H1 (cell line): ENCODE results near the gene RING1. TPM values are rescaled to one million over a fixed set of nuclear protein-coding genes. Genes with fewer than 3 reads are reported as not detected.

ENCODE experiments used
- CTCF ChIA-PET: fragments of 300-600 bp; sonication (Branson Sonifier 250); formaldehyde crosslinking; loops from one replicate; lab custom pipeline; 2021; ENCODE audit not compliant: partially characterized antibody; lab: Charles Lee
- POLR2A ChIA-PET: fragments of 300-600 bp; sonication (Branson Sonifier 250); formaldehyde crosslinking; loops from one replicate; lab custom pipeline; 2021; ENCODE audit warnings: inconsistent platforms; ENCODE audit not compliant: partially characterized antibody; lab: Charles Lee
- DNase-seq, 2 experiments: peaks; one replicate each; pipeline versions ENCODE4 v3.0.0 to v3.0.0-alpha.2; 2010 to 2022; ENCODE audit warnings: low spot score in 2 of 2, low read depth in 1 of 2, mixed read lengths in 1 of 2
- FAIRE-seq: peaks from 2 replicates; lab custom pipeline; 2011; peaks lifted over from hg19 to GRCh38; lab: Jason Lieb, UNC
- H2AFZ ChIP-seq: 2 replicates; pipeline ENCODE4 v1.8.1; 2012; ENCODE audit warnings: low read length, inconsistent platforms
- H2AK5ac ChIP-seq: 2 replicates; pipeline ENCODE4 v1.6.1; 2013; ENCODE audit warnings: low read depth, low read length
- H2BK120ac ChIP-seq: replicated peaks from 2 replicates; pipeline ENCODE3; 2013; ENCODE audit warnings: low read depth, low read length, inconsistent platforms
- H2BK12ac ChIP-seq: 2 replicates; pipeline ENCODE4 v1.6.1; 2013; ENCODE audit warnings: low read depth, low read length
- H2BK15ac ChIP-seq: 2 replicates; pipeline ENCODE4 v1.6.1; 2013; ENCODE audit warnings: low read length
- H2BK20ac ChIP-seq: 2 replicates; pipeline ENCODE4 v1.6.1; 2013; ENCODE audit warnings: low read length
- H2BK5ac ChIP-seq: 2 replicates; pipeline ENCODE4 v1.6.1; 2013; ENCODE audit warnings: low read depth, low read length
- H3K14ac ChIP-seq: 2 replicates; pipeline ENCODE4 v1.6.1; 2013; ENCODE audit warnings: inconsistent platforms; ENCODE audit not compliant: insufficient read length
- H3K18ac ChIP-seq: 2 replicates; pipeline ENCODE4 v1.6.1; 2013; ENCODE audit warnings: low read length; ENCODE audit errors: extremely low read depth
- H3K23ac ChIP-seq: 2 replicates; pipeline ENCODE4 v1.6.1; 2013; ENCODE audit warnings: inconsistent platforms; ENCODE audit not compliant: insufficient read length
- H3K23me2 ChIP-seq: 2 replicates; pipeline ENCODE4 v1.6.1; 2013; ENCODE audit warnings: low read depth, low read length
- H3K27ac ChIP-seq: 2 replicates; pipeline ENCODE4 v1.6.1; 2011; ENCODE audit warnings: low read depth, low read length, inconsistent platforms
- H3K27me3 ChIP-seq, 4 experiments: replicated peaks in 1 of 4; 1 replicate in 1 of 4; 2 replicates in 3 of 4; pipeline versions ENCODE4 v1.6.1 to v1.8.1; 2011 to 2013; ENCODE audit warnings: low read length in 3 of 4, mild to moderate bottlenecking in 3 of 4, inconsistent platforms in 2 of 4, mixed read lengths in 2 of 4, moderate library complexity in 1 of 4; ENCODE audit not compliant: control insufficient read depth in 3 of 4, insufficient read depth in 3 of 4; ENCODE audit errors: extremely low read depth in 1 of 4
- H3K36me3 ChIP-seq, 4 experiments: 2 replicates each; pipeline versions ENCODE4 v1.6.1 to v1.8.1; 2011 to 2013; ENCODE audit warnings: mild to moderate bottlenecking in 4 of 4, low read length in 3 of 4, moderate library complexity in 2 of 4, control low read depth in 1 of 4, inconsistent platforms in 1 of 4; ENCODE audit not compliant: insufficient read depth in 4 of 4, control insufficient read depth in 2 of 4
- H3K4ac ChIP-seq: replicated peaks from 2 replicates; pipeline ENCODE3; 2013; ENCODE audit warnings: low read length, low read depth, mixed read lengths, inconsistent platforms; ENCODE audit not compliant: insufficient read length
- H3K4me1 ChIP-seq, 4 experiments: replicated peaks in 1 of 4; 1 replicate in 1 of 4; 2 replicates in 3 of 4; pipeline versions ENCODE4 v1.6.1 to v1.8.1; 2011 to 2013; ENCODE audit warnings: low read length in 3 of 4, inconsistent platforms in 2 of 4, mixed read lengths in 1 of 4; ENCODE audit not compliant: insufficient read depth in 4 of 4, control insufficient read depth in 3 of 4
- H3K4me2 ChIP-seq, 2 experiments: 2 replicates each; pipeline versions ENCODE4 v1.6.1 to v1.8.1; 2011 to 2013; ENCODE audit warnings: low read depth in 2 of 2, low read length in 2 of 2, control low read depth in 1 of 2, inconsistent platforms in 1 of 2, mild to moderate bottlenecking in 1 of 2; ENCODE audit not compliant: insufficient read depth in 1 of 2
- H3K4me3 ChIP-seq, 4 experiments: fragments of 200-600, 300-600 bp in 1 of 4; sonication (generic), shearing (Covaris generic), sonication (Bioruptor Twin) in 1 of 4; 2 replicates each; pipeline versions ENCODE4 v1.5.1 to v1.8.1; 2011 to 2016; ENCODE audit warnings: low read length in 4 of 4, low read depth in 3 of 4, control low read depth in 2 of 4, inconsistent platforms in 2 of 4, mild to moderate bottlenecking in 2 of 4, mixed read lengths in 1 of 4, moderate library complexity in 1 of 4; ENCODE audit not compliant: insufficient read depth in 2 of 4; ENCODE audit errors: extremely low read depth in 1 of 4
- H3K56ac ChIP-seq: replicated peaks from 2 replicates; pipeline ENCODE3; 2013; ENCODE audit warnings: low read depth, mild to moderate bottlenecking, mixed read lengths, low read length, inconsistent platforms; ENCODE audit not compliant: insufficient read length
- H3K79me1 ChIP-seq: 2 replicates; pipeline ENCODE4 v1.6.1; 2013; ENCODE audit warnings: low read depth, low read length, control low read depth
- H3K79me2 ChIP-seq, 2 experiments: 2 replicates each; pipeline versions ENCODE4 v1.6.1 to v1.8.1; 2012 to 2013; ENCODE audit warnings: low read length in 2 of 2, mild to moderate bottlenecking in 2 of 2, inconsistent platforms in 1 of 2; ENCODE audit not compliant: insufficient read depth in 2 of 2, control insufficient read depth in 1 of 2
- H3K9ac ChIP-seq, 4 experiments: replicated peaks in 1 of 4; 1 replicate in 1 of 4; 2 replicates in 3 of 4; pipeline versions ENCODE4 v1.6.1 to v1.8.1; 2011 to 2013; ENCODE audit warnings: low read depth in 3 of 4, low read length in 3 of 4, control low read depth in 2 of 4, mild to moderate bottlenecking in 2 of 4, moderate library complexity in 2 of 4, inconsistent platforms in 1 of 4; ENCODE audit errors: extremely low read depth in 1 of 4
- H3K9me3 ChIP-seq, 2 experiments: 2 replicates each; pipeline versions ENCODE4 v1.6.1 to v1.8.1; 2012 to 2013; ENCODE audit warnings: mild to moderate bottlenecking in 2 of 2, moderate library complexity in 2 of 2, control low read depth in 1 of 2, inconsistent platforms in 1 of 2, low read depth in 1 of 2, low read length in 1 of 2, mixed read lengths in 1 of 2; ENCODE audit not compliant: insufficient read depth in 2 of 2
- H4K20me1 ChIP-seq, 2 experiments: replicated peaks in 1 of 2; 2 replicates each; pipeline versions ENCODE3 to v1.8.1; 2011 to 2013; ENCODE audit warnings: inconsistent platforms in 2 of 2, low read length in 2 of 2, mild to moderate bottlenecking in 1 of 2; ENCODE audit not compliant: insufficient read depth in 2 of 2, control insufficient read depth in 1 of 2
- H4K5ac ChIP-seq: 2 replicates; pipeline ENCODE4 v1.6.1; 2013; ENCODE audit warnings: low read length, low read depth, mixed read lengths, inconsistent platforms; ENCODE audit not compliant: insufficient read length
- H4K8ac ChIP-seq: 2 replicates; pipeline ENCODE4 v1.8.0; 2013; ENCODE audit warnings: mild to moderate bottlenecking, moderate library complexity, low read length, inconsistent platforms; ENCODE audit not compliant: insufficient read depth; ENCODE audit errors: extremely low read depth
- H4K91ac ChIP-seq: replicated peaks from 2 replicates; pipeline ENCODE3; 2013; ENCODE audit warnings: low read length, mixed read lengths, inconsistent platforms; ENCODE audit not compliant: insufficient read length
- CEBPB ChIP-seq: IDR thresholded peaks from 2 replicates; pipeline ENCODE4 v1.6.1; 2012; ENCODE audit warnings: low read depth, low read length
- EP300 ChIP-seq, 2 experiments: IDR thresholded peaks; 1 replicate in 1 of 2; 2 replicates in 1 of 2; pipeline ENCODE4 v1.6.1; 2011 to 2012; ENCODE audit warnings: low read depth in 2 of 2, low read length in 2 of 2, mild to moderate bottlenecking in 2 of 2, borderline replicate concordance in 1 of 2, inconsistent platforms in 1 of 2, moderate library complexity in 1 of 2
- GABPA ChIP-seq: IDR thresholded peaks from 2 replicates; pipeline ENCODE4 v1.6.1; 2011; ENCODE audit warnings: mild to moderate bottlenecking, low read length, moderate library complexity, borderline replicate concordance; ENCODE audit not compliant: insufficient read depth
- HDAC6 ChIP-seq: IDR thresholded peaks from one replicate; pipeline ENCODE4 v1.7.1; 2012; ENCODE audit warnings: low read depth, mild to moderate bottlenecking, inconsistent platforms, low read length, moderate library complexity
- KDM4A ChIP-seq: IDR thresholded peaks from one replicate; pipeline ENCODE4 v1.7.1; 2012; ENCODE audit warnings: low read depth, mild to moderate bottlenecking, moderate library complexity, low read length, inconsistent platforms; ENCODE audit not compliant: severe bottlenecking
- NANOG ChIP-seq: IDR thresholded peaks from 2 replicates; pipeline ENCODE4 v1.6.1; 2011; ENCODE audit warnings: low read length, low read depth, mild to moderate bottlenecking, inconsistent platforms; ENCODE audit not compliant: insufficient read depth, poor library complexity, severe bottlenecking
- RAD21 ChIP-seq, 2 experiments: IDR thresholded peaks in 1 of 2; conservative IDR thresholded peaks in 1 of 2; 2 replicates each; pipeline ENCODE4 v1.6.1; 2011; ENCODE audit warnings: low read depth in 2 of 2, low read length in 2 of 2, improper control_type of control experiment in 1 of 2, inconsistent platforms in 1 of 2, mild to moderate bottlenecking in 1 of 2, moderate library complexity in 1 of 2
- SP2 ChIP-seq: IDR thresholded peaks from 2 replicates; pipeline ENCODE4 v1.6.1; 2012; ENCODE audit warnings: mild to moderate bottlenecking, low read length, inconsistent platforms
- WGBS, 2 experiments: shearing (Covaris generic) in 1 of 2; methylation state at CpG; one replicate each; pipeline versions ENCODE4 v1.1.6 to v1.1.7; 2013 to 2015; ENCODE audit warnings: low lambda C conversion rate in 2 of 2, mixed read lengths in 2 of 2, inconsistent platforms in 1 of 2, low coverage in 1 of 2, missing lambda C conversion rate in 1 of 2; ENCODE audit not compliant: insufficient replicate concordance in 2 of 2, insufficient coverage in 1 of 2, insufficient read length in 1 of 2; ENCODE audit errors: extremely low coverage in 1 of 2, missing lambda C conversion rate in 1 of 2; 5-methylcytosine and 5-hydroxymethylcytosine counted together
- polyA plus RNA-seq, 7 experiments: library from polyadenylated mRNA; depleted of rRNA in 3 of 7; stranded (reverse) in 5 of 7; unstranded in 2 of 7; fragments of >200 nt in 5 of 7; fragments of 200-250 nt in 2 of 7; gene quantifications; 1 replicate in 5 of 7; 2 replicates in 1 of 7; 4 replicates in 1 of 7; pipeline versions ENCODE4 v1.2.1 to v1.2.3, GENCODE V29; 2011 to 2013; ENCODE audit warnings: missing spikeins in 2 of 7, mixed read lengths in 2 of 7
- total RNA-seq: library from RNA; stranded (reverse); fragmentation: NEBNext Ultra II Directional; extraction: Animal tissue kit (Norgen Biotek cat#: 25700); gene quantifications from 2 replicates; pipeline ENCODE4 v1.2.1, GENCODE V29; 2021
- TF ChIP-seq, protein P1 (sequence below): IDR thresholded peaks from 2 replicates; pipeline ENCODE4 v1.6.1; 2011; ENCODE audit warnings: low read length, improper control_type of control experiment

Gene RING1
- total and polyA plus RNA-seq, 2 of the 8 experiments (the other 6 are each of a cell fraction or from before 2014, with no cell fraction given) = 16.4 to 26.0 TPM

DNA sequence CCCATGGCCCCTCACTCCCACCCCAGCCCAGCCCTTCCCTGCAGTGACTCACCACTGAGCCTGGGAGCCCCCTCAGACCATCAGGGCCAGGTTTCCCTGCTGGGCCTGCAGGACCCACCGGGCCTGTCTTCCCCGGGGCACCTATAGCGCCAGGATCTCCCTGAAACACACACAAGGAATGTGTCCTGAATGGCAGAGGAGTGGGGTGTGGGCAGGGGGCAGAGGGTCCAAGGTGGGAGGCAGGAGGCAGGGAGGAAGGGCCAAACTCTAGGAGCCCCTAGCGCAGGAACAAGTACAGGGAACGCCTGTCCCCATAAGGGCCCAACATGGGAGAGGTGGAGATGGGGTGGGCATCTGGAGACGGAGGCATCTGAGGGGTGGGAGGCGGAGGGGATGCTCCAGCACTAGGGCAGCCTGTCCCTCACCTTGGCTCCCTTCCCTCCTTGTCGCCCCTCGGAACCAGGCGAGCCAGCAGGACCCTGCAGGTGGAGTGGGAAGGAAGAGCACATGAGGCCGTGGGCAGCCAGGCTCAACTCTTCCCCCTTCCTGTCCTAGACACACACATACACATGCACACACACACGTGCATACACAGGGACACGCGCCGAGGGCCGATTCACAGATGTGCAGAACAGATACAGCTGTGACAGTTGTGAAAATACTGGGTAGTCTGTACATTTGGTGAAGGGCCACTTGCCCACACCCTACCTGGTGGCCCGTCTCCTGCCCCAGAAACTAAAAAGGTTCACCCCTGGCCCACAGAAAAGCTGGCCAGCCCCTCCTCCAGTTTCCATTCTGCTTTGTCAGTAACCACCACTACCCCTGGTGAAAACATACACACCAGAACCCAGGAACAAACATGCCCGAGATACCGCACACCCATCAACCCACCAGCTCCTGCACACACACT lies 40.7 kb upstream of the RING1 start:
- CTCF ChIA-PET = interaction anchor here (0.7 to 2.4 kb wide), 5 partner anchors 18 to 79 kb away, joined by 3 to 6 read pairs (median 3); no protein-coding TSS in a partner anchor
- Histone ChIP-seq H3K4me3 (no peak overlapping the region), H3K36me3 (no peaks in the 10 kb centered on the region), H3K79me2 (no peaks in the 10 kb centered on the region), H3K27ac (no peak overlapping the region), H2BK120ac (no peak overlapping the region), H2BK5ac (peak overlapping the region; percentile 35; the same call in 1 of the 2 replicates), H3K9me3 (no peaks in the 10 kb centered on the region), H4K91ac (no peak overlapping the region), H4K5ac (no peak overlapping the region), H2AFZ (no peak overlapping the region), H4K20me1 (no peaks in the 10 kb centered on the region), H3K79me1 (no peaks in the 10 kb centered on the region), H3K4ac (no peak overlapping the region), H2AK5ac (no peak overlapping the region), H3K14ac (no peak overlapping the region), H4K8ac (no peak overlapping the region), H3K9ac (no peak overlapping the region), H2BK20ac (no peak overlapping the region), H3K18ac (no peak overlapping the region), H3K27me3 (no peaks in the 10 kb centered on the region), H3K4me2 (no peak overlapping the region), H2BK12ac (no peak overlapping the region), H3K4me1 (no peaks in the 10 kb centered on the region; a peak in 2 of 7 replicates), H3K23ac (no peak overlapping the region), H3K23me2 (no peaks in the 10 kb centered on the region), H2BK15ac (no peak overlapping the region), H3K56ac (no peak overlapping the region)
- POLR2A ChIA-PET = interaction anchor here (0.7 kb wide), 1 partner anchor 18 kb away, joined by 3 read pairs; no protein-coding TSS in a partner anchor
- 90% methylated on average over 18 of the region's 19 CpGs; no CpG with 5 or more reads in 1 of the 2 experiments for WGBS, 2 experiments
- TF ChIP-seq CEBPB = no peak
- TF ChIP-seq, protein P1, sequence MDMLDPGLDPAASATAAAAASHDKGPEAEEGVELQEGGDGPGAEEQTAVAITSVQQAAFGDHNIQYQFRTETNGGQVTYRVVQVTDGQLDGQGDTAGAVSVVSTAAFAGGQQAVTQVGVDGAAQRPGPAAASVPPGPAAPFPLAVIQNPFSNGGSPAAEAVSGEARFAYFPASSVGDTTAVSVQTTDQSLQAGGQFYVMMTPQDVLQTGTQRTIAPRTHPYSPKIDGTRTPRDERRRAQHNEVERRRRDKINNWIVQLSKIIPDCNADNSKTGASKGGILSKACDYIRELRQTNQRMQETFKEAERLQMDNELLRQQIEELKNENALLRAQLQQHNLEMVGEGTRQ = no peak
- TF ChIP-seq RAD21 (IDR thresholded peaks at IDR 0.05 in 1 of 2, conservative IDR thresholded peaks at IDR 0.05 in 1 of 2; ENCODE audit: low read depth in 2 of 2, low read length in 2 of 2) = no peak
- TF ChIP-seq NANOG = no peak
- TF ChIP-seq EP300 (IDR thresholded peaks at IDR 0.05; ENCODE audit: borderline replicate concordance in 1 of 2, low read depth in 2 of 2, low read length in 2 of 2) = no peak
- no peak for TF ChIP-seq KDM4A
- TF ChIP-seq HDAC6 = no peak
- TF ChIP-seq GABPA = no peak
- no peak for TF ChIP-seq SP2
- DNase-seq (no peak), FAIRE-seq (no peak)
